GM21447 (cell line): Measurements from ENCODE around the gene HIVEP2.

ENCODE experiments used
- ATAC-seq: cut with Tn5 transposase; IDR thresholded peaks from one replicate; pipeline ENCODE4 v1.9.1; 2021; ENCODE audit not compliant: unreplicated experiment

Gene HIVEP2

DNA sequence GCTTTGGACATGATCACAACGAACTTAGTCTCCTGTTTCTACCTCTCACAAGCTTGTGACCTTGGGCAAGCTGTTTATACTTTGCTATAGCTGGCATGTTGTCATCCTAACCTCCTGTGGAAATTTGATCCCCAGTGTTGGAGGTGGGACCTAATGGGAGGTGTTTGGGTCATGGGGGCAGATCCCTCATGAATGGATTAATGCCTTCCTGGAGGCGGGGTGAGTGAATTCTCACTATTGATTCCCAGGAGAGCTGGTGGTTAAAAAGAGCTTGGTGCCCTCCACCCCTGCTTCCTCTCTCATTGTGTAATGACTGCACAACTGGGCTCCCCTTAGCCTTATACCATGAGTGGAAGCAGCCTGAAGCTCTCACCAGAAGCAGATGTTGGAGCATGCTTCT lies 228.9 kb downstream of the HIVEP2 start:
- ATAC-seq, result no peak

DNA sequence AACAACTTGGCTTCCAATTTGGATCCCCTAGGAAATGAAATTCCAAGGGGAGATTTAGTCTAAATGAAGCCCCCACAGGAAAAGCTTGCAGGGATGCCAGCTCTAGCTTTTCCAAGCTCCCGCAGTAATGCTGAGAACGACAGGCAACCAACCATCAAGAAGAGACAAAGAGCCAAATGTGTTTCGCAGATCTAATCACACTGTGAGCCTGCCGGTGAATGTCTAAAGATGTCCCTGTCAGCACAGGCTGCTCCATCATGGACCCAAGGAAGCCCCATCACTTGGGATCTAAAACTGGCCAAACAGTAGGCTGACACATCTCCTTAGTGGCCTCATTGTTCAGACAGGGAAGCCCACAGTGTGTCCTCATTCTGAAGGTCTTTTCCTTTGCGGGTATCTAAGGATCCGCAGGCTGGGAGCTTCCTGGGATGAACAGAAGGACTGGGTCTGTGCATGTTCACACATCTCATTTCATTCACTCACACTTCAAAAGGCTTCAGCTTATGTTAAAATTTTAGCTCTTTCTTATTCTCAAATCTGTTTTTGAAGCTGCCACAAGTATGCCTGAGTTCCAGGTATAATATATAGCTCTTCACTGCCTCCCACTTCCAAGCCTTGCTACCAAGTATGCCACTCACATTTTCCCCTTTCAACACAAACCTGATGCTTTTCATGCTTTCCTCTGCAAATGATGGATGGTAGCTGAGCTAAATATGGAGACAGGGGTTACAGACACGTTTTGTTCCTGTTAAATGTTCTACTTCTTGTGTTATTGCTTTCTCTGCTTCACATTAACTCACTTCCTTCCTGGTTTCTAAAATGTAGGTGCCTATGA lies 229.8 kb downstream of the HIVEP2 start:
- no peak for ATAC-seq

GRCh38 chr6:142713959-142714358 lies 231.0 kb downstream of the HIVEP2 start:
- no peak for ATAC-seq

- ATAC-seq, result no peak
These were observed 232.7 kb downstream of the HIVEP2 start for GRCh38 chr6:142712231-142712630.

DNA sequence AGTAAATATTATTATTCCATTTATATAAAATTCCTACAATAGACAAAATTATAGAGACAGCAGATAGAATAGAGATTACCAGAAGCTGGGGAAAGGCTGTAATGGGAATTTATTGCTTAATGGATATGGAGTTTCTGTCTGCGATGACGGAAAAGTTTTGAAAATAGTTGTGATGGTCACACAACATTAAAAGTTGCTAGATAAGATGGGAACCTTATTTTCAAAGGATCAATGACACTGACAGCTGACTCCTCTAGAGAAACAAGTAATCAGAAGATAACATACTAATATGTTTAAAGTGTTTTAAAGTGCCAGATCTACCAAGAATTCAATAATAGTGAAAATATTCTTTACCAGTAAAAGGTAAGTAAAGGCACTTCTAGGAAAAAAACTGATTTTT lies 236.3 kb downstream of the HIVEP2 start:
- ATAC-seq, result no peak

GRCh38 chr6:142707255-142707654 lies 237.7 kb downstream of the HIVEP2 start:
- no peak for ATAC-seq

- no peak for ATAC-seq
These were observed 238.8 kb downstream of the HIVEP2 start for GRCh38 chr6:142706210-142706609.

- ATAC-seq, result no peak
These were observed 239.9 kb downstream of the HIVEP2 start for GRCh38 chr6:142705054-142705453.

GRCh38 chr6:142702501-142703460 lies 242.2 kb downstream of the HIVEP2 start:
- peak; percentile 56 for ATAC-seq
